Fibroblast of lung (primary cell): ENCODE data around the gene GSTA2.

Experiments
- EZH2 ChIP-seq: IDR thresholded peaks from 2 replicates; pipeline ENCODE4 v1.5.1; 2012; ENCODE audit warnings: low read length, control low read depth, mild to moderate bottlenecking; ENCODE audit errors: missing control alignments
- TF ChIP-seq, protein P1 (sequence below), 2 donors: IDR thresholded peaks in 1 of 2; conservative IDR thresholded peaks in 1 of 2; 1 replicate in 1 of 2; 2 replicates in 1 of 2; pipeline ENCODE4 v1.5.1; 2011 to 2012; ENCODE audit warnings: low read length in 2 of 2, control low read depth in 1 of 2, inconsistent platforms in 1 of 2, low read depth in 1 of 2, mild to moderate bottlenecking in 1 of 2

GRCh38 chr6:52726741-52727535 is 36.3 kb downstream of the GSTA2 start:
- TF ChIP-seq, protein P1, sequence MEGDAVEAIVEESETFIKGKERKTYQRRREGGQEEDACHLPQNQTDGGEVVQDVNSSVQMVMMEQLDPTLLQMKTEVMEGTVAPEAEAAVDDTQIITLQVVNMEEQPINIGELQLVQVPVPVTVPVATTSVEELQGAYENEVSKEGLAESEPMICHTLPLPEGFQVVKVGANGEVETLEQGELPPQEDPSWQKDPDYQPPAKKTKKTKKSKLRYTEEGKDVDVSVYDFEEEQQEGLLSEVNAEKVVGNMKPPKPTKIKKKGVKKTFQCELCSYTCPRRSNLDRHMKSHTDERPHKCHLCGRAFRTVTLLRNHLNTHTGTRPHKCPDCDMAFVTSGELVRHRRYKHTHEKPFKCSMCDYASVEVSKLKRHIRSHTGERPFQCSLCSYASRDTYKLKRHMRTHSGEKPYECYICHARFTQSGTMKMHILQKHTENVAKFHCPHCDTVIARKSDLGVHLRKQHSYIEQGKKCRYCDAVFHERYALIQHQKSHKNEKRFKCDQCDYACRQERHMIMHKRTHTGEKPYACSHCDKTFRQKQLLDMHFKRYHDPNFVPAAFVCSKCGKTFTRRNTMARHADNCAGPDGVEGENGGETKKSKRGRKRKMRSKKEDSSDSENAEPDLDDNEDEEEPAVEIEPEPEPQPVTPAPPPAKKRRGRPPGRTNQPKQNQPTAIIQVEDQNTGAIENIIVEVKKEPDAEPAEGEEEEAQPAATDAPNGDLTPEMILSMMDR (conservative IDR thresholded peaks at IDR 0.05 in 1 of 2, IDR thresholded peaks at IDR 0.05 in 1 of 2; ENCODE audit: low read depth in 1 of 2, low read length in 2 of 2) = no peak
- TF ChIP-seq EZH2 = no peak
